Lung microvascular endothelial cell (primary cell): Measurements from ENCODE around the gene TRAM2. TPM values are rescaled to one million over a fixed set of nuclear protein-coding genes. Genes with fewer than 3 reads are reported as not detected.

Source experiments
- DNase-seq, 2 donors: peaks; one replicate each; pipeline versions ENCODE4 v3.0.0 to v3.0.0-alpha.2; 2010; ENCODE audit warnings: low read depth in 2 of 2
- total RNA-seq: library from RNA; depleted of rRNA; stranded (reverse); fragments of >200 nt; gene quantifications from 2 replicates; pipeline ENCODE4 v1.2.1, GENCODE V29; 2014

The TRAM2 gene
- total RNA-seq, 1 donor from 2014 or later: 14.3 TPM

DNA sequence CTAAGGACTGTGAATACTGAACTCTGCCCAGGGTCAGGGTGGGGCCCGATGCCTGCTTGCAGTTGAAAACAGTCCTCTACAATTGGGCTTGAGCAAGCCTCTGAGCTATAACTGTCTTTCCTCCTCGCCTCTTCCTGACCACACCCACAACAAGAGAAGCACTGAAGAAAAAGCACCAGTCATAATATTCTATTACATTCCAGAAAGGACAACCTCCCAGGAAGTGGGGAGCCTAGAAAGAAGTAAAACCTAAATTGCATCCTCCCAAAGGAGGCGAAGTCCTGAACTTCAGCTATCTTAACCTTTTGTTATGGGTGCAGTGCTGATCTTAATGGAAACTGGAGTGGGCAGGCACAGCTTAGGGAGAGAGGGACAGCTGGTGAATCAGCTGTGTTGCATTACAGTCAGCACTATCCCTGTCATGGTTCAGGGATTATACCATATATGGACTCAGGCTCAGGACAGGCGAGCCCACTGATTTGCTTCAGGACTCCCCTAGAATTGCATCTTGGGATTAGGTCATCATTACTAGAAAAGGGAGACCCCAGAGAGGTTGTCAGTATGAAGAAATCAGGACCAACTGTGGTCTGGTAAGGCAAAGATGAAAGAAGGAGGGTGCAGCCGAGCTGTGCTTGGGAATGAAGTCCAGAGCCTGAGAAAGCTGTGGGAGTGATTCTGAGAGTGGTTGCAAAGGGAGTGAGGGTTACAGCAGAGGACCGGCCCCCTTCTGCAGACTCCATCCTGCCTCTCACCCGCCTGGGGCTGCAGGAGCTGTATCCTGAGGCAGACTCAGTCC is 18.3 kb upstream of the TRAM2 start:
- peak in 1 of 2 donors; percentile 71 for DNase-seq

GRCh38 chr6:52594221-52594620 is 17.4 kb upstream of the TRAM2 start:
- DNase-seq: no peak

DNA sequence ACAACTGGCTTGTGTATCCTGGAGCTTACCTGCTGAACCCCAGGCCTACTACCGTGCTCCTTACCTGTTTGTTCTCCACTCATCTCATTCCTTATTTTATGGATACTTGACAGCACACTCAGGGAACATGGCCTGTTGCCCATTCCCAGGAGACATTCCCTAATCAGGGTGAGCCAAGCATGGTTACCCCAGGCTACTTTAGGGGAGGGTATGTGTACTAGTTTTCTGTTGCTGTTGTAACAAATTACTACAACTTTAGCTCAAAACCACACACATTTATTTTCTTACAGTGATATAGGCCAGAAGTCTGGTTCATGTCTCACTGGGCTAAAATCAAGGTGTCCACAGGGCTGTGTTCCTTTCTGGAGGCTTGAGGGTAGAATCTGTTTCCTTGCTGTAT is 15.0 kb upstream of the TRAM2 start:
- DNase-seq: no peak

- peak in 1 of 2 donors; percentile 77 for DNase-seq
Observed at GRCh38 chr6:52590152-52590891, 13.5 kb upstream of the TRAM2 start.

DNA sequence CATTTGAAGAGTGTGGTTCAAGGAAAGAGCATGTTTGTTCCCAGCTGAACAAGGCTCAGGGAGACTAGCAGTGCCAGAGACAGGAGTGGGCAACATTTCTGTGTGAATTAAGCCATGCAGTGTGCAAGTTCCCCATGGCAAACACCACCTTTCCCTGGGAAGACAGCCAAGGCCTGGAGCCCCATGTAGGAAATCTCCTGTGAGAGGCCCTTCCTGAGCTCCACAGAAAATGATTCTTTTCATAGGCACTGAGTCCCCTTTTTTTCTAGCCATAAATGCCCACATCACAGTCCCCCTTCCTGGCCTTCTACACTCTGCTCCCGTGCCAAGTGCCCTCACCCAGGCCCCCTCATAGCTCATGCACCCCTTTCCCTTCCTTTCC is 11.8 kb upstream of the TRAM2 start:
- no peak for DNase-seq

- DNase-seq: no peak
Observed at GRCh38 chr6:52588087-52588709, 11.3 kb upstream of the TRAM2 start.

- DNase-seq: no peak
Observed at GRCh38 chr6:52587001-52587400, 10.1 kb upstream of the TRAM2 start.

DNA sequence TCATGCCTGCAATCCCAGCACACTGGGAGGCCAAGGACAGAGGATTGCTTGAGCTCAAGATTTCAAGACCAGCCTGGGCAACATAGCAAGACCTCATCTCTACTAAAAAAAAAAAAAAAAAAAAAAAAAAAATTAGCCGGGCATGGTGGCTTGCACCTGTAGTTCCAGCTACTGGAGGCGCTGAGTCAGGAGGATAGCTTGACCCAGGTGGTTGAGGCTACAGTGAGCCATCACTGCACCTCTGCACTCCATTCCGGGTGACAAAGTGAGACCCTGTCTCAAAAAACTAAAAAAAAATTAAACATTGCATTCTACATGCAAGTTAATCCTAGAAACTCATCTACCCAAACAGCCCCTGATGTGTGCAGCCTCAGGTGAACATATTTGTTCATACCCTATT is 7.3 kb upstream of the TRAM2 start:
- no peak for DNase-seq

DNA sequence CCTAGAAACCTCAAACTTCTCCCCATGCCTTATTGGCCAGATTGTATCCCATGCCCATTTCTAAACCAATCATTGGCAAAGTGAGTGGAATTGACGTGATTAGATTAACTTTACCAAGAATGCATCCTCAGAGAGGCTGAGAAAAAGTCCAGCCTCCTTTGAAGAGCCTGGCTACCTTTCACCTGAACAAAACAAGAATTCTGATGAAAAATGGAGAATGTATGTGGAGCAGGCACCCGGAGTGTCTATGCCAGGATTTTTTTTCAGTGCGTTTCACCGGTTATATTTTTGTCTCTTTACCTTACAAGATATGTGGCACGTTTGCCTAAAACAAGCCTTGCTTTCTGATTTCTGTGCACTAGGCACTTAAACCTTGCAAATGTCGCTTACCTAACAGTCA is 6.1 kb upstream of the TRAM2 start:
- no peak for DNase-seq

- no peak for DNase-seq
Observed at GRCh38 chr6:52582446-52582845, 5.6 kb upstream of the TRAM2 start.

GRCh38 chr6:52580905-52581304 is 4.0 kb upstream of the TRAM2 start:
- no peak for DNase-seq

GRCh38 chr6:52579006-52579660 is 2.3 kb upstream of the TRAM2 start:
- DNase-seq: no peak

DNA sequence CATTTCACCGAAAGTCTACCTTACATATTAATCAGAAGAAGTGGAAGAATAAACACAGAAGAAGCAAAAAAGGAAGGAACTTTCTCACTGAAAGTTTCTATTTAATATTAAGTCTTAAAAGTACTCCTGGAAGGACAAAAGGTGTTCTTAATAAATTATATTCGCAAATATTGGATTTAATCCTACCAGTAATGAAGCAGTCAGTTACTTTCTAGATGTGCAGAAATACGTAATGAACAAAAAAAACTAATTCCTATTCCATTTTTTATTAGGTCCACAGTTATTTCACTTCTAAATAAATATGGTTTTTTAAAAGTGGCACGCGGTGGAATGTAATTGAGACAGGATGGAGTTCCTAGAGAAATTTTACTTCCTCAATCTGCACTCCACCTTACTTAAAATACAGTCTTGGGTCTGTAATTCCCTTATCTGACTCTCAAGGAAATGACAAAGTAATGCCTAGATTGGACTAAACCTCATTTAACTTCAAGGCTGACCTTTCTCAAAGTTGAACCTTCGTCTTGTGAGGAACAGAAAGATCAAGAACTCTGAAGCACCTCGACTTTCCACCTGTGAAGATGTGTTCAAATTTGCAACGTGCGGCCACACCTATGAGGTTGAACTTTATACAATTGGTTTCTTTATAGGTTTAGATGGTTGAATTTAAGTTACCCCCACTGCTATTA is 1.1 kb upstream of the TRAM2 start:
- DNase-seq: no peak

- DNase-seq: peak; percentile 89 to 90
Observed at GRCh38 chr6:52576392-52577021, 353 bp downstream of the TRAM2 start.

DNA sequence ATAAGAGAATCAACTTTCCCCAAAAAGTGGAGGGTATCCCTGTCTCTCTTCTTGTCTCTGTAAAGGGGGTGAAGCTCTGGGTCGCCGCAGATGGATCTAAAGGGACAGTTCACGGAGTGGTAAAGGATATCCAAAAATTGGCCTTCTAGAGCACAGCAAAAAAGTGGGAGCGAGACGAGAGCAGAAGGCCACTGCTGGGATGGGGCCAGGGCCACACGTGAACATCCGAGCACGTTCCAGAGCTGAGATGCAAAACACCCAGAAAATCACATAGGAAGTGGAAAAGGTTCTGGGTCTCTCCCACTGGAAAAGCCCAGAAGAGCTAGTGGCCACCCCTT is 837 bp downstream of the TRAM2 start:
- DNase-seq: no peak

DNA sequence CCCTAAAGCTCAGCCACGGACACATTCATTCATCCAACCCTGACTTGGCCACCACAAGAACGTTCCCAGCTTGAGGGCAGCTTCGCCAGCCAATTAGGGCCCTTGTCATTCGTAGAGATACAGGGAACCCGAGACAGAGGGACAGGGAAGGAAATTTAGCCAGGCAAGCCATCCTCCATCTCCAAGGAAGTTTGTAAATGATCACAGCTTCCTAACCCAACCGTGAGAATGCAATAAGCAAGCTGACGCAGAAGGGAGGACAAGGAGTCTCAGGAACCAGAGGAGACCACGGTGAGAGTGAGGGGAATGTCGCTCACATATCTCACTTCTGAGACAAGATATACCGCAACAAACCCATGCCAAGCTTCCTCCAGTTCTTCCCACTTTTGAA is 1.4 kb downstream of the TRAM2 start:
- peak in 1 of 2 donors; percentile 37 for DNase-seq

- peak in 1 of 2 donors; percentile 52 for DNase-seq
Observed at GRCh38 chr6:52574709-52575501, 2.0 kb downstream of the TRAM2 start.

- no peak for DNase-seq
Observed at GRCh38 chr6:52573295-52573694, 3.6 kb downstream of the TRAM2 start.

DNA sequence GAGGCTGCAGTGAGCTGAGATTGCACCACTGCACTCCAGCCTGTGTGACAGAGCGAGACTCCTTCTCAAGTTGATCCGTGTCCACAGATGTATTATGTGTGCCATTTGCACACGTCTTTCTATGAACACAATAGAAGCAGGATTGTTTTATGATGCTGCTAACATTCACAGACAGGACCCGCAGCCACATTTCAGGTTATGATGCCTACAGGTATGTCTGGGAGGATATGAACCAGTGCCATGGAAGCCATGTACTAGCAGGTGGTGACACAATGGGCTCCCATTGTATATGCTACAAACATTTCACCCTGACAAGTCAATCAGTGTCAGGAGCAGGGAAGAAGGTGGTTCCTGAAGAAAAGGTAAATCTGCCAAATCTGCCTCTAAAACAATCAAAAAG is 4.3 kb downstream of the TRAM2 start:
- no peak for DNase-seq

- peak in 1 of 2 donors; percentile 75 for DNase-seq
Observed at GRCh38 chr6:52571099-52571755, 5.6 kb downstream of the TRAM2 start.
